Stimulated activated CD8-positive, alpha-beta memory T cell treated with anti-CD3 and anti-CD28 coated beads, Interleukin-7, amount 100 ng/mL, for 24 hours (primary cell): Measurements from ENCODE around the gene KRTAP5-10.
"Not testable (repeated sequence)": the region's sequence is repeated elsewhere in the genome, so short reads cannot be mapped to it uniquely, and the experiment has no call there.

Experiments
- DNase-seq: peaks from one replicate; pipeline ENCODE4 v3.0.0-alpha.2; 2020; ENCODE audit warnings: low read depth

Gene KRTAP5-10

GRCh38 chr11:71572811-71573210, 7.4 kb downstream of the KRTAP5-10 start:
- DNase-seq = no peak

- no peak for DNase-seq
Measured at GRCh38 chr11:71574418-71574817, 9.1 kb downstream of the KRTAP5-10 start.

- DNase-seq = no peak
Measured at GRCh38 chr11:71575723-71576424, 10.5 kb downstream of the KRTAP5-10 start.

GRCh38 chr11:71576688-71577465, 11.5 kb downstream of the KRTAP5-10 start:
- not testable (repeated sequence) for DNase-seq

GRCh38 chr11:71577469-71578004, 12.2 kb downstream of the KRTAP5-10 start:
- DNase-seq = no peak

- DNase-seq = not testable (repeated sequence)
Measured at GRCh38 chr11:71579513-71579912, 14.2 kb downstream of the KRTAP5-10 start.

- DNase-seq = no peak
Measured at GRCh38 chr11:71580057-71581003, 15.0 kb downstream of the KRTAP5-10 start.

- DNase-seq = no peak
Measured at GRCh38 chr11:71581826-71582225, 16.5 kb downstream of the KRTAP5-10 start.

- no peak for DNase-seq
Measured at GRCh38 chr11:71582309-71582895, 17.0 kb downstream of the KRTAP5-10 start, which contains the start of gene KRTAP5-11. Gene KRTAP5-11, minus strand, starts transcription at chr11:71582875. Its CDS starts 38 bp downstream, at chr11:71582837.

GRCh38 chr11:71582969-71583368, 17.6 kb downstream of the KRTAP5-10 start:
- DNase-seq = not testable (repeated sequence)

- DNase-seq = not testable (repeated sequence)
Measured at GRCh38 chr11:71585673-71586072, 20.3 kb downstream of the KRTAP5-10 start.

- not testable (repeated sequence) for DNase-seq
Measured at GRCh38 chr11:71588314-71588713, 23.0 kb downstream of the KRTAP5-10 start.

GRCh38 chr11:71588822-71589545, 23.6 kb downstream of the KRTAP5-10 start:
- DNase-seq = peak; percentile 34

GRCh38 chr11:71589546-71589920, 24.2 kb downstream of the KRTAP5-10 start:
- not testable (repeated sequence) for DNase-seq

GRCh38 chr11:71603221-71603620, 37.9 kb downstream of the KRTAP5-10 start:
- DNase-seq = not testable (repeated sequence)

GRCh38 chr11:71604798-71605488, 39.6 kb downstream of the KRTAP5-10 start:
- not testable (repeated sequence) for DNase-seq

- DNase-seq = not testable (repeated sequence)
Measured at GRCh38 chr11:71606853-71607519, 41.6 kb downstream of the KRTAP5-10 start.

GRCh38 chr11:71607520-71608216, 42.3 kb downstream of the KRTAP5-10 start:
- DNase-seq = not testable (repeated sequence)

- DNase-seq = not testable (repeated sequence)
Measured at GRCh38 chr11:71608272-71608671, 42.9 kb downstream of the KRTAP5-10 start.
